ENCODE results near the gene TSPEAR. TPM values are rescaled to one million over a fixed set of nuclear protein-coding genes. Genes with fewer than 3 reads are reported as not detected.

TSPEAR gene
- total RNA-seq, 1 experiment from 2014 or later, result 0.32 TPM

DNA sequence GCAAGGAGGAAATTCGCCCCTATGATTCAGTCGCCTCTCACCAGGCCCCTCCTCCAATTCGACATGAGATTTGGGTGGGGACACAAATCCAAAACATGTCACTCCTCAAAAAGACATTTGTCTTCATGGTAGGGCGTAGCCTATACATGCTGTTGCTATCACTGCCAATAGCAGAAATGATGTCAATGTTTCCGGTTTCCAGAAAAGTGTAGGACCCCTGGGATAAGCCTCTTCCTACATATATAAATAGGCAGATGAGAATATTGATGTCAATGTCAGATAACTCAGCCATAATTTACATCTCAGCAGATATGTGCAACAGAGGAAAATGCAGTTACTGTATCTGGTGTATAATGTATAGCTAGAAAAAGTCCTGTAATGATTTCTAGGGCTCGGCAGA is 239.4 kb downstream of the TSPEAR start:
- no peaks in the 10 kb centered on the region for H3K27me3 Mint-ChIP-seq (ENCODE audit: insufficient read depth, unreplicated experiment)
- ChIA-PET POLR2A (no interaction called here), CTCF (no interaction called here)
- intact Hi-C loops (cut with micrococcal nuclease; ENCODE audit: unreplicated experiment), result no loop called here
- no TSS peak for BruUV-seq (replicated peaks)
- H3K36me3 ChIP-seq (ENCODE audit: control insufficient read depth, insufficient read depth, low read length), result no peaks in the 10 kb centered on the region
- H3K36me3 Mint-ChIP-seq (ENCODE audit: insufficient read depth, unreplicated experiment), result no peaks in the 10 kb centered on the region
- no peak overlapping the region for H3K27ac Mint-ChIP-seq (ENCODE audit: unreplicated experiment)
- no peaks in the 10 kb centered on the region for H3K4me1 ChIP-seq
- H3K4me3 ChIP-seq (ENCODE audit: low read depth, low read length), result no peak overlapping the region
- H3K4me1 Mint-ChIP-seq (ENCODE audit: low read depth, unreplicated experiment), result no peaks in the 10 kb centered on the region
- TF ChIP-seq, protein P1, sequence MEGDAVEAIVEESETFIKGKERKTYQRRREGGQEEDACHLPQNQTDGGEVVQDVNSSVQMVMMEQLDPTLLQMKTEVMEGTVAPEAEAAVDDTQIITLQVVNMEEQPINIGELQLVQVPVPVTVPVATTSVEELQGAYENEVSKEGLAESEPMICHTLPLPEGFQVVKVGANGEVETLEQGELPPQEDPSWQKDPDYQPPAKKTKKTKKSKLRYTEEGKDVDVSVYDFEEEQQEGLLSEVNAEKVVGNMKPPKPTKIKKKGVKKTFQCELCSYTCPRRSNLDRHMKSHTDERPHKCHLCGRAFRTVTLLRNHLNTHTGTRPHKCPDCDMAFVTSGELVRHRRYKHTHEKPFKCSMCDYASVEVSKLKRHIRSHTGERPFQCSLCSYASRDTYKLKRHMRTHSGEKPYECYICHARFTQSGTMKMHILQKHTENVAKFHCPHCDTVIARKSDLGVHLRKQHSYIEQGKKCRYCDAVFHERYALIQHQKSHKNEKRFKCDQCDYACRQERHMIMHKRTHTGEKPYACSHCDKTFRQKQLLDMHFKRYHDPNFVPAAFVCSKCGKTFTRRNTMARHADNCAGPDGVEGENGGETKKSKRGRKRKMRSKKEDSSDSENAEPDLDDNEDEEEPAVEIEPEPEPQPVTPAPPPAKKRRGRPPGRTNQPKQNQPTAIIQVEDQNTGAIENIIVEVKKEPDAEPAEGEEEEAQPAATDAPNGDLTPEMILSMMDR (IDR thresholded peaks at IDR 0.05; ENCODE audit: insufficient read depth in 1 of 2, low read depth in 1 of 2, low read length in 1 of 2, severe bottlenecking in 1 of 2, unreplicated experiment in 1 of 2), result no peak
- H3K9me3 ChIP-seq, result no peaks in the 10 kb centered on the region
- H3K9me3 Mint-ChIP-seq (ENCODE audit: unreplicated experiment), result no peaks in the 10 kb centered on the region
- H3K27me3 ChIP-seq (replicated peaks; ENCODE audit: control insufficient read depth, insufficient read depth, low read length), result no peaks in the 10 kb centered on the region
- no peak for DNase-seq
- no peak overlapping the region for H3K4me3 Mint-ChIP-seq (ENCODE audit: unreplicated experiment)

DNA sequence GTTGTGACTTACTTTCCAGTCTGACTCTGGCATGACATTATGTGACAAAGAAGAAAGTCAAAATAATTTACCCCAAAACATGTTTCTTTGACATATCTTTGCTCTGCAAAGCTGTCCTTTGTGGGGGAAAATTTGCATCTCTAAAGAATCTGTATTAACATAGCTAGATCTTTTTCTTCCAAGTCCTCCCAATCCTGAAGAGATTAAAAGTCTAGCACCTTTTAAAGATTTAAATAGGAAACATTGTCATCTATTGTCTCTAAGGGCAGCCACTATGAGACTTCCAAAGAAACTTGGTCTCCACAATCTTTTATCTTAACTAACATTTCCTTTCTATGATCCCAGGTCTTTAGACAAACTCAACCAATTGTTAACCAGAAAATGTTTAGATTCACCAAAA is 240.0 kb downstream of the TSPEAR start:
- Mint-ChIP-seq H3K4me3 (ENCODE audit: unreplicated experiment) (no peak overlapping the region), H3K27ac (ENCODE audit: unreplicated experiment) (no peak overlapping the region), H3K9me3 (ENCODE audit: unreplicated experiment) (peaks cover 1% of the 10 kb centered on the region), H3K4me1 (ENCODE audit: low read depth, unreplicated experiment) (no peaks in the 10 kb centered on the region), H3K27me3 (ENCODE audit: insufficient read depth, unreplicated experiment) (no peaks in the 10 kb centered on the region), H3K36me3 (ENCODE audit: insufficient read depth, unreplicated experiment) (no peaks in the 10 kb centered on the region)
- Histone ChIP-seq H3K27me3 (replicated peaks; ENCODE audit: control insufficient read depth, insufficient read depth, low read length) (no peaks in the 10 kb centered on the region), H3K9me3 (no peaks in the 10 kb centered on the region), H3K4me1 (no peaks in the 10 kb centered on the region), H3K36me3 (ENCODE audit: control insufficient read depth, insufficient read depth, low read length) (no peaks in the 10 kb centered on the region), H3K4me3 (ENCODE audit: low read depth, low read length) (no peak overlapping the region)
- no peak for DNase-seq
- intact Hi-C loops (cut with micrococcal nuclease; ENCODE audit: unreplicated experiment), result no loop called here
- no TSS peak for BruUV-seq (replicated peaks)
- ChIA-PET CTCF (no interaction called here), POLR2A (no interaction called here)
- TF ChIP-seq, protein P1 (IDR thresholded peaks at IDR 0.05; ENCODE audit: insufficient read depth in 1 of 2, low read depth in 1 of 2, low read length in 1 of 2, severe bottlenecking in 1 of 2, unreplicated experiment in 1 of 2), result no peak

DNA sequence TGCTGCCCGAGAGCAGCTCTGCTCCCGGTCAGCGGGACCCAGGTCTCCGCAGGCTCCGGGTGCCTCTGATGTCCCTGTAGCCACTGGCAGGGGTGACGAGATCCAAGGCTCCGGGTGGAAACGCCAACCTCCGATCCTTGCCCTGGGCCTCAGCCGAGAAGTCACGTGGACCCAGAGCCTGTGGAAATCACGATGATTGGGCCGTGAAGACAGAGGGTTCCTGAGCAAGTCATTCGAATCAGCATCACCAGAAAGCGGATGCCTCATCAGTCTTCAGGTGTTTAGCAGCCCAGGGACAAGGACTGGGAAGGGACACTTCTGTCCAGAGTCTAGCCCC is 243.5 kb downstream of the TSPEAR start:
- H3K36me3 Mint-ChIP-seq (ENCODE audit: insufficient read depth, unreplicated experiment), result no peaks in the 10 kb centered on the region
- no peak overlapping the region for H3K27ac Mint-ChIP-seq (ENCODE audit: unreplicated experiment)
- Histone ChIP-seq H3K4me1 (no peaks in the 10 kb centered on the region), H3K4me3 (ENCODE audit: low read depth, low read length) (no peak overlapping the region), H3K27me3 (replicated peaks; ENCODE audit: control insufficient read depth, insufficient read depth, low read length) (no peaks in the 10 kb centered on the region), H3K36me3 (ENCODE audit: control insufficient read depth, insufficient read depth, low read length) (no peaks in the 10 kb centered on the region), H3K9me3 (no peaks in the 10 kb centered on the region)
- BruUV-seq (replicated peaks), result no TSS peak
- peaks cover 9% of the 10 kb centered on the region for H3K9me3 Mint-ChIP-seq (ENCODE audit: unreplicated experiment)
- intact Hi-C loops (cut with micrococcal nuclease; ENCODE audit: unreplicated experiment), result no loop called here
- TF ChIP-seq, protein P1 (IDR thresholded peaks at IDR 0.05; ENCODE audit: insufficient read depth in 1 of 2, low read depth in 1 of 2, low read length in 1 of 2, severe bottlenecking in 1 of 2, unreplicated experiment in 1 of 2), result no peak
- H3K4me1 Mint-ChIP-seq (ENCODE audit: low read depth, unreplicated experiment), result no peaks in the 10 kb centered on the region
- CTCF ChIA-PET, result no interaction called here
- H3K4me3 Mint-ChIP-seq (ENCODE audit: unreplicated experiment), result no peak overlapping the region
- DNase-seq, result no peak
- POLR2A ChIA-PET, result no interaction called here
- H3K27me3 Mint-ChIP-seq (ENCODE audit: insufficient read depth, unreplicated experiment), result no peaks in the 10 kb centered on the region

Data from Caco-2 (cell line).